Stimulated activated CD4-positive, alpha-beta T cell treated with anti-CD3 and anti-CD28 coated beads, Interleukin-2, amount 100 ng/mL, for 48 hours (primary cell): ENCODE results near the gene ZNF136.
A peak's percentile ranks its signal among the peaks of the same experiment; 100 is the strongest.

Experiments used
- DNase-seq, 2 donors: peaks; one replicate each; pipeline ENCODE4 v3.0.0-alpha.2; 2020

Gene ZNF136

DNA sequence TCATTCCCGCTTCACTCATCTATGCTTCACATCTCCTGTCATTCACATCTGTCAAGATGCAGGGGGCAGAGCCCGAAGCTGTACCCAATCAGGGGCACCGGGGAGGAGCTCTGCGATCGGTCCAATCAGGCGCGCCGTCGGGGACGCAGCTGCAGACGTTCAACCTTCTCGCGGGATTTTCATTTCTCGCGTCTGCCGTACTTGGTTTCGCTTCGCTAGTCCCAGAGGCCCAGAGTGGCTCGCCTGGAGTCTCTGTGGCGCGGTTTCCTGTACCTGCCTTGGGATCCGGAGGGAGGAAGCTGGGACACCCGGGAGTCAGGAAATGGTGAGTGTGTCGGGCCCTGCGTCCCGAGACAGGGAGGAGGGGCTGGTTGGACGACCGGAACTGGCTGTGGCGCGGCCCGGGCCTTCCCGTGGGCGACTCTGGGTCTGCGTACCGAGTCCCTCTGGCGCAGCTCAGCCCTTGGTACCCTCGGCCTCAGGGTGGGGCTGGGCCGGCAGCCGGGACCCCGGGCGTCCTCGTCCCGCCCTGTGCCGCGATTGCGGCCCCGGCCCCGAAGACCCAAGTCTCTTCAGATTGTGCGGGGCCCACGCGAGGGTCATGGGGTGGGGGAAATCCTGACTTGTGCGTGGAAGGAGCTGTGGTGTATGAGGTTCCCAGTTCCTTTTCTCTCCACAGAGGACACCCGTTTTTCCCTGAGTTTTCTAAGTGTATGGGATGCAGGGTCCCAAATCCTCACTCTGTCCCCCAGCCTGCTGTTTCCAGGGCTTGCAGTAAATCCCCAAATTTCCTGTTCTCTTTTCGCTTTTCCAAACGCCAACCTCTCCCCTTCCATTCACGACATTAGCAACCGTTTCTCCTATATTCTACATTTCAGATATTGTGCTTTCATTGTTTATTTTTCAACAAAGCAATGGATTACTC is at the start of gene ZNF136:
Gene ZNF136, plus strand, starts transcription at position 215 of the 925 bp plus-strand sequence. Its CDS starts 108 bp downstream, at position 323.
- peak; percentile 85 to 86 for DNase-seq

DNA sequence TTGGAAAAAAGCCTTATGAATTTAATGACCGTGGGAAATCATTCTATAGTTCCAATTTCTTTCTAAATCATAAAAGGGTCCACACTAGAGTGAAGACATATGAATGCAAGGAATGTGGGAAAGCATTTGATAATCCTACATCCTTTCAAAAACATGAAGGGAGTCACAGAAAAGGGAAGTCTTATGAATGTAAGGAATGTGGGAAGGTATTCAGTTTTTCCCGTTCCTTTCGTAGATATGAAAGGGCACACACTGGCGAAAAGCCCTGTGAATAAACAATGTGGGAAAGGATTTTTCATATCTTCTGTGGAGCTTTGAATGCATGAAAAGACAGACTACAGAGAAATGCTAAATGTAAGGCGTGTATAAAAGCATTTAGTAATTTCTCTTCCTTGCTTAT is 49.8 kb upstream of the ZNF136 start:
- no peak for DNase-seq

DNA sequence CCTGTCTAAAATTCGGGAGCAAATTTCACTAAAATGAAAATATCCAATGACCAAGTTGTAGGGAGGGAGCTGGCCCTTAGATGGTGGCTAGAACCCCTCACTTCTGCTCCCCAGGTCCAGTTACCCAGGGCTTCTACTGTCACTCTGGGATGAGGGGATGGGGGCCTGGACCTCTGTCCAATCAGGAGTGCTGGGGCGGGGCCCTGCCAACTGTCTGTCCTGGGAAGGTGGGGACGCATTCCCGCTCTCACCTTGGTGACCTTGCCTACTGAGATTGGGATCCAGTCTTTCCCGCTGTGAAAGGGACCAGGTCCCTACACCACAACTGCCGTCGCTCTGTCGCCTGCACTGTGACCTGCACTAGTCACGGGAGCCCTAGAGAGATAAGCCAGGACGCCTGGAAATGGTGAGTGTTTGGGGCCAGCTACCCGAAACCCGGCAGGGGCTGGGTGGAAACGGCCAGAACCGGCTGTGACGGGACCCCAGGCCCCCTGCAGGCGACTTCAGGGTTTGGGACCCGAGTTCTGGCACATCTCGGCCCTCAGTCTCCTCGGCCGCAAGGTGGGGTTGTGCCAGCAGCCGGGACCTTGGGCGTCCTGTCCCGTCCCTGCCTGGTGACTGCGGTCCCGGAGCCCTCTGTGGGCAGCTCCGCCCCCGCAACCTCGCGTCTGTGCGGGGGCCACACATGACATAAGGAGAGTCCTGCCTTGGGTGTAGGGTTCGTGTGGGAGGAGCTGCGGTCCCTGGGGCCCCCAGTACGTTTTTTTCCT is 45.5 kb upstream of the ZNF136 start:
- DNase-seq = no peak

- DNase-seq = peak in 1 of 2 donors; percentile 19
Observed at GRCh38 chr19:12126707-12127106, 36.2 kb upstream of the ZNF136 start.

DNA sequence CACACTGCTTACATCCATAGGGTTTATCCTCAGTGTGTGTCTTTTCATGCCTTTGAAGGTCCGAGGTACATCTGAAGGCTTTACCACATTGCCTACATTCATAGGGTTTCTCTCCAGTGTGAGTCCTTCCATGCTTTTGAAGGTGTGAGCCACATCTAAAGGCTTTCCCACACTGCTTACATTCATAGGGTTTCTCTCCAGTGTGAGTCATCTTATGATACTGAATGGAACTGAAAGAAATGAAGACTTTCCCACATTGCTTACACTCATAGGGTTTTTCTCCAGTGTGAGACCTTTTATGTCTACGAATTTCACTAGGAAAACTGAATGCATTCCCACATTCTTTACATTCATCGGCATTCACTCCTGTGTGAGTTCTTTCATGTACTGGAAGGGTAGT is 29.8 kb upstream of the ZNF136 start:
- no peak for DNase-seq

DNA sequence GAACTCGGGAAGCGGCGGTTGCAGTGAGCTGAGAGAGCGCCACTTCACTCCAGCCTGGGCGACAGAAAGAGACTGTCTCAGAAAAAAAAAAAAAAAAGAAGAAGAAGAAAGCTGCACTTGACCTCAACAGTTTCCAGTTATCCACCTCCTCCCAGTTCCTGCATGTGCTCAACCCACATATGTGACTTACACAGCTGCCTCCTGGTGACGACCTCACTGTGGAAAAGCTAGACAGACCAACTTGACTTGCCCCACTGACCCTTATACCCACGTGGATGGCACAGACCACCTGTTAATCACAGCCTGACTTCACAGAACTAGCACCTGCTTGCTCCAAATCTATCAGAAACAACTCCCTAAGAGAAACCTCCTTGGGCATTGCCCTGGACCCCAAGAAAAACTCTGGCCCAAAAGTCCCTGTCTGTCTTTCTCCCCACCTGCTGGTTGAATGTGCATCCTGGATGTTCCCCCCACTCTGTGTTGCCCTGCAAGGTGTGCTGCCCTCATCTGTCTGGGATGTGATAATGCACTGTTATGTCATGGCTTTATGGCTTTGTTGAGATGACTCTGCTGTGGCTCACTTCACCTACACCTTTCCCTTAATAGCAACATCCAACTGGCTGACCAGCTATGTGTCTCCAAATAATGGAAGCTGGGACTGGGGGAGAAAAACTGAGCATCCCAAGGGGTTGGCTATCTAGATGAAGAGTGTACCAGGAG is 25.5 kb upstream of the ZNF136 start:
- no peak for DNase-seq

DNA sequence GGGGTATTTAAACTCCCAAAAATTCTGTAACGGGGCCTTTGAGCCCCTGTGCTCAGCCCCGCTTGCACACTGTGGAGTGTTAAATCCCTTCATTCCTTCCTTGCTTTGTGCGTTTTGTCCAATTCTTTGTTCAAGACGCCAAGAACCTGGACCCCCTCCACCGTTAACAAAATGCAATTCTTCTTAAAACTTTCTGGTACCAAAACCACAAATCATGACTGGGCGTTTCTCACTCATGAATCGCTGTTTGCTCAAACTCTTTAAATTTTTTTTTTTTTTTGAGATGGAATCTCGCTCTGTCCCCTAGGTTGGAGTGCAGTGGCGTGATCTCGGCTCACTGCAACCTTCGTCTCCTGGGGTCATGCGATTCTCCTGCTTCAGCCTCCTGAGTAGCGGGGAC is 23.6 kb upstream of the ZNF136 start:
- no peak for DNase-seq

DNA sequence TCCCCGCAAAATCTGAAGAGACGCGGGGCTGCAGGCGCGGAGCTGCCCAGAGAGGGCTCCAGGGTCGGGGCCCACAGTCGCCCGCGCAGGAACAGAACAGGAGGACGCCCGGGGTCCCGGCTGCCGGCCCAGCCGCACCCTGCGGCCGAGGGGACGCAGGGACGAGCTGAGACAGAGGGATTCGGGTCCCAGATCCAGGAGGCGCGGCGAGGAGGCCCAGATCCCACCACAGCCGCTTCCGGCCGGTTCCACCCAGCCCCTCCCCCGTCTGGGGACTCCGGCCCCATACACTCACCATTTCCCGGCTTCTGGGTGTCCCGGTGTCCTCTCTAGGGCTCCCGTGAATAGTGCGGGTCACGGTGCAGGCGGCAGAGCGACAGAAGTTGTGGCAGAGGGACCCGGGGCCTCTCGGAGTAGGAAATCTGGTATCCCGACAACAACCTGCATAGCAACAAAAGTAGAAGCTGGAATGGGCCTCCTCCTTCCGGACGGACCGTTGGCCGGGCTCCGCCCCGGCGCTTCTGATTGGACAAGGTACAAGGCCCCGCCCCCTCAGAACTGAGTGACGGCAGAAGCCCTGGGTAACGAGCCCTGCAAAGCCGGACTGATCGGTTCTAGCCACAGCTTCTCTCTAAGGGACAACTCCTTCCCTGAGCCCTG is 22.9 kb upstream of the ZNF136 start, which contains the start of gene ZNF20:
Gene ZNF20, minus strand, starts transcription at position 466 of the 660 bp plus-strand sequence. Its CDS starts 168 bp downstream, at position 298.
- DNase-seq = peak; percentile 86 to 89

- peak; percentile 85 to 88 for DNase-seq
Observed at GRCh38 chr19:12140545-12141404, 22.1 kb upstream of the ZNF136 start.

- no peak for DNase-seq
Observed at GRCh38 chr19:12141405-12141736, 21.5 kb upstream of the ZNF136 start.

- DNase-seq = no peak
Observed at GRCh38 chr19:12145348-12145747, 17.5 kb upstream of the ZNF136 start.

GRCh38 chr19:12155324-12155860 is 7.5 kb upstream of the ZNF136 start:
- DNase-seq = no peak

GRCh38 chr19:12156223-12157058 is 6.5 kb upstream of the ZNF136 start, which contains the start of gene ZNF625:
Gene ZNF625 (minus strand): TSS chr19:12156734. CDS start chr19:12156558, 176 bp downstream.
- DNase-seq = no peak

- no peak for DNase-seq
Observed at GRCh38 chr19:12159773-12160414, 3.0 kb upstream of the ZNF136 start.

DNA sequence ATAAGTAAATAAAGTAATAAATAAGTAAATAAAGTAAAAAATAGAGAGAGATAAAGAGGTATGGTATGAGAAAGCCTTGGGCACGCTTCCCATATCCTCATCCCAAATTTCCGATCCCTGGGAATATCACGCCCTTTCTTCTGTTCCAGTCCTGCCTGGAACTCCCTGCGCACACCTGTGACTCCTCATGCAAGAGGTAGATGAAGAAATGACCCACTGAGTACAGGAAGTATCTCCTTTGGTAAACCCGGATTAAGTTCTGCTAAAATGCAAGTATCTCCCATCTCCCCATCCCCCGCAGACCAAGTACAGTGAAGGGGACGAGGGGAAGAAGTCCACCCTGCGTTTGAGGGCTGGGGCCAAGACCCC is 399 bp upstream of the ZNF136 start:
- no peak for DNase-seq

GRCh38 chr19:12163826-12164225 is 930 bp downstream of the ZNF136 start:
- DNase-seq = no peak

- no peak for DNase-seq
Observed at GRCh38 chr19:12166626-12167025, 3.7 kb downstream of the ZNF136 start.

- DNase-seq = no peak
Observed at GRCh38 chr19:12180377-12180776, 17.5 kb downstream of the ZNF136 start.

DNA sequence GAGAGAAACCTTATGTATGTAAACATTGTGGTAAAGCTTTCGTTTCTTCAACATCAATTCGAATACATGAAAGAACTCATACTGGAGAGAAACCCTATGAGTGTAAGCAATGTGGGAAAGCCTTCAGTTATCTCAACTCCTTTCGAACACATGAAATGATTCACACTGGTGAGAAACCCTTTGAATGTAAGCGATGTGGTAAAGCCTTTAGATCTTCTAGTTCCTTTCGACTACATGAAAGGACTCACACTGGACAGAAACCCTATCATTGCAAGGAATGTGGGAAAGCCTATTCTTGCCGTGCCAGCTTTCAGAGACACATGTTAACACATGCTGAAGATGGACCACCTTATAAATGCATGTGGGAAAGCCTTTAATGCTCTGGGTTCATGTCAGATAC is 24.7 kb downstream of the ZNF136 start:
- no peak for DNase-seq
